Endothelial cell (in vitro differentiated cells): ENCODE data around the gene ZHX3. TPM values are rescaled to one million over a fixed set of nuclear protein-coding genes. Genes with fewer than 3 reads are reported as not detected.

Source experiments
- DNase-seq: peaks from one replicate; pipeline ENCODE4 v3.0.0; 2021; ENCODE audit warnings: low spot score
- H3K27ac Mint-ChIP-seq: one replicate; pipeline ENCODE4 v1.8.0; 2021; ENCODE audit warnings: mixed read lengths, inconsistent platforms; ENCODE audit not compliant: unreplicated experiment
- H3K27me3 Mint-ChIP-seq: one replicate; pipeline ENCODE4 v1.8.0; 2021; ENCODE audit warnings: mild to moderate bottlenecking, moderate library complexity, mixed read lengths, inconsistent platforms; ENCODE audit not compliant: unreplicated experiment
- H3K36me3 Mint-ChIP-seq: one replicate; pipeline ENCODE4 v1.8.0; 2021; ENCODE audit warnings: mild to moderate bottlenecking, low read depth, mixed read lengths, inconsistent platforms; ENCODE audit not compliant: unreplicated experiment
- H3K4me1 Mint-ChIP-seq: one replicate; pipeline ENCODE4 v1.8.0; 2021; ENCODE audit warnings: mild to moderate bottlenecking, mixed read lengths, inconsistent platforms; ENCODE audit not compliant: unreplicated experiment
- H3K4me3 Mint-ChIP-seq: one replicate; pipeline ENCODE4 v1.8.0; 2021; ENCODE audit warnings: mild to moderate bottlenecking, mixed read lengths, inconsistent platforms; ENCODE audit not compliant: unreplicated experiment
- H3K9me3 Mint-ChIP-seq: one replicate; pipeline ENCODE4 v1.8.0; 2021; ENCODE audit warnings: mixed read lengths, inconsistent platforms; ENCODE audit not compliant: unreplicated experiment
- CTCF ChIP-seq: fragments of 200-600 bp; sonication (generic); IDR thresholded peaks from one replicate; pipeline ENCODE4 v1.5.0; 2021; ENCODE audit warnings: antibody characterized with exemption; ENCODE audit not compliant: unreplicated experiment
- total RNA-seq: library from RNA; stranded (reverse); fragmentation: NEBNext Ultra II Directional; extraction: Animal tissue kit (Norgen Biotek cat#: 25700); gene quantifications from one replicate; pipeline ENCODE4 v1.2.1, GENCODE V29; 2021; ENCODE audit not compliant: unreplicated experiment

ZHX3 gene
- total RNA-seq, 1 donor from 2014 or later = 20.9 TPM

- Mint-ChIP-seq H3K4me1 (peaks cover 8% of the 10 kb centered on the region), H3K9me3 (no peaks in the 10 kb centered on the region), H3K27me3 (peaks cover 29% of the 10 kb centered on the region), H3K4me3 (peak overlapping the region; percentile 45), H3K27ac (no peak overlapping the region), H3K36me3 (peaks cover 3% of the 10 kb centered on the region)
- DNase-seq = no peak
- TF ChIP-seq CTCF = no peak
These were observed 47.6 kb upstream of the ZHX3 start for GRCh38 chr20:41364967-41365765.

GRCh38 chr20:41364236-41364855 lies 46.8 kb upstream of the ZHX3 start:
- H3K27me3 Mint-ChIP-seq = peaks cover 29% of the 10 kb centered on the region
- TF ChIP-seq CTCF = no peak
- peaks cover 3% of the 10 kb centered on the region for H3K36me3 Mint-ChIP-seq
- no peak overlapping the region for H3K27ac Mint-ChIP-seq
- H3K4me3 Mint-ChIP-seq = no peak overlapping the region
- no peaks in the 10 kb centered on the region for H3K9me3 Mint-ChIP-seq
- H3K4me1 Mint-ChIP-seq = peaks cover 9% of the 10 kb centered on the region
- no peak for DNase-seq

- no peak for DNase-seq
These were observed 46.1 kb upstream of the ZHX3 start for GRCh38 chr20:41363601-41364000.

GRCh38 chr20:41362748-41363140 lies 45.2 kb upstream of the ZHX3 start:
- Mint-ChIP-seq H3K27me3 (peaks cover 26% of the 10 kb centered on the region), H3K4me1 (peaks cover 9% of the 10 kb centered on the region), H3K36me3 (peaks cover 3% of the 10 kb centered on the region)

More at GRCh38 chr20:41363601-41364000, 46.1 kb upstream of the ZHX3 start:
- Mint-ChIP-seq H3K36me3 (peaks cover 3% of the 10 kb centered on the region), H3K4me3 (no peak overlapping the region), H3K4me1 (peaks cover 9% of the 10 kb centered on the region), H3K27ac (no peak overlapping the region), H3K9me3 (no peaks in the 10 kb centered on the region), H3K27me3 (peaks cover 29% of the 10 kb centered on the region)
- TF ChIP-seq CTCF = no peak

More at GRCh38 chr20:41362748-41363140, 45.2 kb upstream of the ZHX3 start:
- DNase-seq = no peak
- Mint-ChIP-seq H3K4me3 (no peak overlapping the region), H3K9me3 (no peaks in the 10 kb centered on the region), H3K27ac (no peak overlapping the region)
- TF ChIP-seq CTCF = no peak
